MM.1S (cell line): ENCODE results near the gene SH3RF3.

Experiments
- DNase-seq: peaks from one replicate; pipeline ENCODE4 v3.0.0-alpha.2; 2015
- H2AFZ ChIP-seq: fragments of 300-600 bp; sonication (generic); 2 replicates; pipeline ENCODE4 v1.6.0; 2016; ENCODE audit warnings: antibody characterized with exemption, low read length
- H3F3A ChIP-seq: fragments of 300-600 bp; sonication (generic); 2 replicates; pipeline ENCODE4 v1.6.1; 2016; ENCODE audit warnings: mild to moderate bottlenecking, antibody characterized with exemption, low read length, moderate library complexity, mixed read lengths; ENCODE audit not compliant: insufficient read depth
- H3K27ac ChIP-seq: fragments of 300-600 bp; sonication (generic); 2 replicates; pipeline ENCODE4 v1.5.1; 2016; ENCODE audit warnings: mild to moderate bottlenecking, low read length
- H3K27me3 ChIP-seq: fragments of 300-600 bp; sonication (generic); replicated peaks from 2 replicates; pipeline ENCODE4 v1.6.0; 2016; ENCODE audit warnings: low read length; ENCODE audit not compliant: insufficient read depth
- H3K36me3 ChIP-seq: fragments of 300-600 bp; sonication (generic); replicated peaks from 2 replicates; pipeline ENCODE4 v1.6.1; 2016; ENCODE audit warnings: mild to moderate bottlenecking, low read length, mixed read lengths; ENCODE audit not compliant: insufficient read depth
- H3K4me1 ChIP-seq: fragments of 300-600 bp; sonication (generic); 2 replicates; pipeline ENCODE4 v1.6.1; 2016; ENCODE audit warnings: low read length, mixed read lengths
- H3K4me2 ChIP-seq: fragments of 300-600 bp; sonication (generic); 2 replicates; pipeline ENCODE4 v1.6.0; 2016; ENCODE audit warnings: low read depth, low read length
- H3K4me3 ChIP-seq: fragments of 300-600 bp; sonication (generic); 2 replicates; pipeline ENCODE4 v1.5.1; 2016; ENCODE audit warnings: low read length, mixed read lengths
- H3K79me2 ChIP-seq: fragments of 300-600 bp; sonication (generic); 2 replicates; pipeline ENCODE4 v1.6.1; 2016; ENCODE audit warnings: mixed run types, low read length, mixed read lengths
- H3K9ac ChIP-seq: fragments of 300-600 bp; sonication (generic); 2 replicates; pipeline ENCODE4 v1.6.1; 2016; ENCODE audit warnings: low read length, mixed read lengths
- H3K9me2 ChIP-seq: fragments of 300-600 bp; sonication (generic); replicated peaks from 2 replicates; pipeline ENCODE4 v1.6.1; 2016; ENCODE audit warnings: mild to moderate bottlenecking, low read length, mixed read lengths; ENCODE audit not compliant: insufficient read depth
- H3K9me3 ChIP-seq: fragments of 300-600 bp; sonication (generic); replicated peaks from 2 replicates; pipeline ENCODE4 v1.6.1; 2016; ENCODE audit warnings: mild to moderate bottlenecking, low read length, mixed read lengths; ENCODE audit not compliant: insufficient read depth
- H4K20me1 ChIP-seq: fragments of 300-600 bp; sonication (generic); 2 replicates; pipeline ENCODE4 v1.6.1; 2016; ENCODE audit warnings: mild to moderate bottlenecking, low read length, moderate library complexity, mixed read lengths; ENCODE audit not compliant: insufficient read depth
- CTCF ChIP-seq: fragments of 300-600 bp; sonication (generic); IDR thresholded peaks from 2 replicates; pipeline ENCODE4 v1.5.1; 2016; ENCODE audit warnings: antibody characterized with exemption, low read length, mixed read lengths
- EZH2 ChIP-seq: fragments of 300-600 bp; sonication (generic); optimal IDR thresholded peaks from 2 replicates; pipeline ENCODE3; 2017; ENCODE audit warnings: low read depth, mild to moderate bottlenecking, antibody characterized with exemption, low read length, mixed read lengths
- EZH2phosphoT487 ChIP-seq: fragments of 300-600 bp; sonication (generic); IDR thresholded peaks from 2 replicates; pipeline ENCODE4 v1.6.1; 2018; ENCODE audit warnings: antibody characterized with exemption, low read length

The SH3RF3 gene

GRCh38 chr2:109284826-109285225 is 155.8 kb downstream of the SH3RF3 start:
- no peaks in the 10 kb centered on the region for H3K36me3 ChIP-seq
- no peaks in the 10 kb centered on the region for H3K9me2 ChIP-seq
- H3K4me2 ChIP-seq: no peak overlapping the region
- H2AFZ ChIP-seq: no peak overlapping the region
- H3F3A ChIP-seq: no peaks in the 10 kb centered on the region
- H3K27ac ChIP-seq: no peak overlapping the region
- peaks cover 9% of the 10 kb centered on the region for H3K4me1 ChIP-seq
- no peaks in the 10 kb centered on the region for H3K27me3 ChIP-seq
- no peak overlapping the region for H3K9ac ChIP-seq
- H3K9me3 ChIP-seq: no peaks in the 10 kb centered on the region
- peaks cover 87% of the 10 kb centered on the region for H3K79me2 ChIP-seq
- no peak for DNase-seq
- no peak overlapping the region for H3K4me3 ChIP-seq
- H4K20me1 ChIP-seq: no peaks in the 10 kb centered on the region
- TF ChIP-seq EZH2: no peak

GRCh38 chr2:109285244-109285651 is 156.2 kb downstream of the SH3RF3 start:
- Histone ChIP-seq H3K4me2 (no peak overlapping the region), H3K79me2 (peaks cover 87% of the 10 kb centered on the region), H3K27me3 (no peaks in the 10 kb centered on the region), H3K4me1 (peaks cover 9% of the 10 kb centered on the region), H3K9me2 (no peaks in the 10 kb centered on the region), H2AFZ (no peak overlapping the region), H3K27ac (no peak overlapping the region), H3K4me3 (no peak overlapping the region), H4K20me1 (no peaks in the 10 kb centered on the region), H3K36me3 (no peaks in the 10 kb centered on the region), H3K9me3 (no peaks in the 10 kb centered on the region), H3F3A (no peaks in the 10 kb centered on the region), H3K9ac (no peak overlapping the region)
- no peak for DNase-seq
- TF ChIP-seq EZH2: no peak
- TF ChIP-seq CTCF: no peak
- no peak for TF ChIP-seq EZH2phosphoT487

- Histone ChIP-seq H2AFZ (no peak overlapping the region), H3F3A (no peaks in the 10 kb centered on the region), H3K9me3 (no peaks in the 10 kb centered on the region), H3K9ac (no peak overlapping the region), H3K27ac (no peak overlapping the region), H3K4me1 (peaks cover 9% of the 10 kb centered on the region), H3K4me3 (no peak overlapping the region), H3K79me2 (peaks cover 80% of the 10 kb centered on the region), H4K20me1 (no peaks in the 10 kb centered on the region), H3K4me2 (no peak overlapping the region), H3K27me3 (no peaks in the 10 kb centered on the region), H3K9me2 (no peaks in the 10 kb centered on the region), H3K36me3 (no peaks in the 10 kb centered on the region)
- no peak for TF ChIP-seq EZH2
- TF ChIP-seq EZH2phosphoT487: no peak
- TF ChIP-seq CTCF: no peak
- DNase-seq: no peak
Observed at GRCh38 chr2:109287413-109287812, 158.4 kb downstream of the SH3RF3 start.

GRCh38 chr2:109287838-109288237 is 158.8 kb downstream of the SH3RF3 start:
- Histone ChIP-seq H3K4me3 (no peak overlapping the region), H3K4me2 (no peak overlapping the region), H3F3A (no peaks in the 10 kb centered on the region)

More at GRCh38 chr2:109287838-109288237, 158.8 kb downstream of the SH3RF3 start:
- no peak overlapping the region for H3K27ac ChIP-seq
- H3K36me3 ChIP-seq: no peaks in the 10 kb centered on the region
- no peaks in the 10 kb centered on the region for H3K9me2 ChIP-seq
- peaks cover 77% of the 10 kb centered on the region for H3K79me2 ChIP-seq
- TF ChIP-seq EZH2 (no peak), EZH2phosphoT487 (no peak), CTCF (no peak)
- H3K4me1 ChIP-seq: peaks cover 9% of the 10 kb centered on the region
- no peaks in the 10 kb centered on the region for H3K27me3 ChIP-seq
- no peak for DNase-seq
- no peak overlapping the region for H3K9ac ChIP-seq
- H4K20me1 ChIP-seq: no peaks in the 10 kb centered on the region
- no peaks in the 10 kb centered on the region for H3K9me3 ChIP-seq
- H2AFZ ChIP-seq: no peak overlapping the region
